Left cardiac atrium (tissue), 4 donors: ENCODE results near the gene LRMDA. TPM values are rescaled to one million over a fixed set of nuclear protein-coding genes. Genes with fewer than 3 reads are reported as not detected.
"Not testable (repeated sequence)": the region's sequence is repeated elsewhere in the genome, so short reads cannot be mapped to it uniquely, and the experiment has no call there.

Experiments used
- ATAC-seq, 2 donors: fragments of 200-7000 bp; cut with Tn5 transposase; one replicate each; pipeline ENCODE4 v1.9.1; 2020; ENCODE audit warnings: mild to moderate bottlenecking in 2 of 2, moderate library complexity in 2 of 2
- DNase-seq: peaks from one replicate; pipeline ENCODE4 v3.0.0-alpha.2; 2020
- intact Hi-C, 2 donors: fragments of 100-400 bp; cut with DNase I; formaldehyde crosslinking; loops; one replicate each; pipeline versions ENCODE4 v1.14.1 to v1.15.1; 2022 to 2023
- total RNA-seq, 2 donors: library from RNA; stranded (reverse); fragmentation: NEBNext Ultra II Directional; extraction: Animal tissue kit (Norgen Biotek cat#: 25700); gene quantifications; one replicate each; pipeline ENCODE4 v1.2.1, GENCODE V29; 2021
- donor health status: DM: no; HTN: yes; CAD: no.
- donor health status: DM: no; HTN: yes; CAD: no; lungs with severe emphysema.
- donor health status: DM: yes; HTN: yes; CAD: no.
- donor health status: Dilated cardiomyopathy.

Gene LRMDA
- total RNA-seq, 2 donors from 2014 or later: 40.6 to 57.8 TPM

GRCh38 chr10:75513292-75513885 lies 82.0 kb downstream of the LRMDA start:
- intact Hi-C loops: no loop called here
- ATAC-seq (no peak), DNase-seq (no peak)

- intact Hi-C loops: no loop called here
- no peak for ATAC-seq
- DNase-seq: no peak
Observed at GRCh38 chr10:75514830-75515229, 83.4 kb downstream of the LRMDA start.

GRCh38 chr10:75516154-75516553 lies 84.7 kb downstream of the LRMDA start:
- ATAC-seq, intact Hi-C loops, DNase-seq: not testable (repeated sequence)

- DNase-seq, ATAC-seq, intact Hi-C loops: not testable (repeated sequence)
Observed at GRCh38 chr10:75519213-75519612, 87.8 kb downstream of the LRMDA start.

- ATAC-seq, intact Hi-C loops: not testable (repeated sequence)
Observed at GRCh38 chr10:75521194-75521829, 89.9 kb downstream of the LRMDA start.

GRCh38 chr10:75525067-75525466 lies 93.6 kb downstream of the LRMDA start:
- ATAC-seq (no peak), DNase-seq (no peak)
- intact Hi-C loops: no loop called here

More at GRCh38 chr10:75521194-75521829, 89.9 kb downstream of the LRMDA start:
- DNase-seq: not testable (repeated sequence)

GRCh38 chr10:75525646-75526045 lies 94.2 kb downstream of the LRMDA start:
- intact Hi-C loops: no loop called here
- ATAC-seq (no peak), DNase-seq (no peak)

GRCh38 chr10:75527542-75527941 lies 96.1 kb downstream of the LRMDA start:
- intact Hi-C loops: no loop called here
- DNase-seq (no peak), ATAC-seq (no peak)

- DNase-seq (no peak), ATAC-seq (no peak)
- intact Hi-C loops: no loop called here
Observed at GRCh38 chr10:75528392-75528791, 97.0 kb downstream of the LRMDA start.

- DNase-seq: no peak
- no peak for ATAC-seq
Observed at GRCh38 chr10:75530299-75530698, 98.9 kb downstream of the LRMDA start.

GRCh38 chr10:75531571-75532031 lies 100.2 kb downstream of the LRMDA start:
- DNase-seq (no peak), ATAC-seq (no peak)
- intact Hi-C loops: no loop called here

More at GRCh38 chr10:75530299-75530698, 98.9 kb downstream of the LRMDA start:
- intact Hi-C loops: no loop called here

GRCh38 chr10:75532253-75532924 lies 101.0 kb downstream of the LRMDA start:
- ATAC-seq: peak in 1 of 2 donors; percentile 49
- no peak for DNase-seq
- intact Hi-C loops: no loop called here

- DNase-seq (no peak), ATAC-seq (no peak)
- intact Hi-C loops: no loop called here
Observed at GRCh38 chr10:75538144-75538543, 106.7 kb downstream of the LRMDA start.

- ATAC-seq (no peak), DNase-seq (no peak)
- intact Hi-C loops: no loop called here
Observed at GRCh38 chr10:75538765-75539164, 107.3 kb downstream of the LRMDA start.

GRCh38 chr10:75540357-75540966 lies 109.0 kb downstream of the LRMDA start:
- ATAC-seq (no peak), DNase-seq (no peak)
- intact Hi-C loops: no loop called here

- ATAC-seq (no peak), DNase-seq (no peak)
- intact Hi-C loops: no loop called here
Observed at GRCh38 chr10:75540981-75541380, 109.6 kb downstream of the LRMDA start.

- intact Hi-C loops: no loop called here
- DNase-seq (no peak), ATAC-seq (no peak)
Observed at GRCh38 chr10:75541411-75541810, 110.0 kb downstream of the LRMDA start.

GRCh38 chr10:75542084-75542483 lies 110.7 kb downstream of the LRMDA start:
- ATAC-seq (no peak), DNase-seq (no peak)
- intact Hi-C loops: no loop called here

- DNase-seq: peak; percentile 26
- peak; percentile 24 to 27 for ATAC-seq
- intact Hi-C loops: no loop called here
Observed at GRCh38 chr10:75542906-75543305, 111.5 kb downstream of the LRMDA start.

- ATAC-seq: peak in 1 of 2 donors; percentile 62
- DNase-seq: no peak
- intact Hi-C loops: no loop called here
Observed at GRCh38 chr10:75544386-75544785, 113.0 kb downstream of the LRMDA start.
